Endothelial cell of umbilical vein (primary cell): Measurements from ENCODE around the gene PARN. TPM values are rescaled to one million over a fixed set of nuclear protein-coding genes. Genes with fewer than 3 reads are reported as not detected.

ENCODE experiments used
- BruUV-seq: library from RNA; stranded (reverse); fragments of 400-500 nt; replicated peaks from 2 replicates; lab custom pipeline; 2021; lab: Mats Ljungman, UMichigan
- CTCF ChIA-PET: fragments of 300-600, 350-600 bp; sonication (Branson Sonifier 250); formaldehyde crosslinking; loops from one replicate; lab custom pipeline; 2021; ENCODE audit warnings: antibody characterized with exemption, inconsistent platforms; lab: Charles Lee
- POLR2A ChIA-PET: fragments of 300-600, 350-600 bp; sonication (Branson Sonifier 250); formaldehyde crosslinking; loops from one replicate; lab custom pipeline; 2021; ENCODE audit warnings: antibody characterized with exemption, inconsistent platforms; lab: Charles Lee
- DNase-seq: peaks from one replicate; pipeline ENCODE4 v3.0.0-alpha.2; 2011; ENCODE audit warnings: low read depth, low spot score
- FAIRE-seq: peaks from 2 replicates; lab custom pipeline; 2011; peaks lifted over from hg19 to GRCh38; lab: Jason Lieb, UNC
- H2AFZ ChIP-seq: 2 replicates; pipeline ENCODE4 v1.6.0; 2012; ENCODE audit warnings: low read depth, low read length, control low read depth, inconsistent platforms
- H3K27ac ChIP-seq: 2 replicates; pipeline ENCODE4 v1.5.1; 2011; ENCODE audit warnings: low read depth, mild to moderate bottlenecking, control low read depth, low read length, moderate library complexity; ENCODE audit not compliant: insufficient read depth
- H3K27me3 ChIP-seq, 2 experiments: 2 replicates each; pipeline versions ENCODE4 v1.6.0 to v1.6.1; 2011; ENCODE audit warnings: low read length in 2 of 2, mixed read lengths in 1 of 2; ENCODE audit not compliant: control insufficient read depth in 2 of 2, insufficient read depth in 2 of 2
- H3K36me3 ChIP-seq, 2 experiments: 2 replicates in 1 of 2; 3 replicates in 1 of 2; pipeline ENCODE4 v1.5.1; 2011; ENCODE audit warnings: low read length in 2 of 2, mild to moderate bottlenecking in 1 of 2, moderate library complexity in 1 of 2; ENCODE audit not compliant: control insufficient read depth in 2 of 2, insufficient read depth in 2 of 2; ENCODE audit errors: extremely low read depth in 1 of 2
- H3K4me1 ChIP-seq: 3 replicates; pipeline ENCODE4 v1.5.1; 2011; ENCODE audit warnings: mild to moderate bottlenecking, low read length; ENCODE audit not compliant: control insufficient read depth, insufficient read depth; ENCODE audit errors: extremely low read depth
- H3K4me2 ChIP-seq: 2 replicates; pipeline ENCODE4 v1.6.1; 2011; ENCODE audit warnings: low read length, control low read depth, mixed read lengths; ENCODE audit not compliant: insufficient read depth
- H3K4me3 ChIP-seq, 3 experiments: fragments of 200-600 bp in 1 of 3; sonication (generic), shearing (Covaris generic) in 1 of 3; replicated peaks in 1 of 3; 2 replicates each; pipeline ENCODE4 v1.5.1; 2011 to 2016; ENCODE audit warnings: control low read depth in 3 of 3, low read length in 3 of 3, mild to moderate bottlenecking in 2 of 3, inconsistent platforms in 1 of 3, low read depth in 1 of 3, moderate library complexity in 1 of 3; ENCODE audit not compliant: insufficient read depth in 1 of 3
- H3K79me2 ChIP-seq: 2 replicates; pipeline ENCODE4 v1.6.0; 2012; ENCODE audit warnings: low read length, inconsistent platforms; ENCODE audit not compliant: control insufficient read depth, insufficient read depth
- H3K9ac ChIP-seq: replicated peaks from 2 replicates; pipeline ENCODE3; 2011; ENCODE audit warnings: low read length, control low read depth; ENCODE audit not compliant: insufficient read depth; ENCODE audit errors: extremely low read depth
- H3K9me1 ChIP-seq: replicated peaks from 3 replicates; pipeline ENCODE4 v1.6.0; 2011; ENCODE audit warnings: mild to moderate bottlenecking, low read length; ENCODE audit not compliant: control insufficient read depth, insufficient read depth; ENCODE audit errors: extremely low read depth
- H3K9me3 ChIP-seq: replicated peaks from 2 replicates; pipeline ENCODE4 v1.5.1; 2012; ENCODE audit warnings: low read length, inconsistent platforms; ENCODE audit not compliant: control insufficient read depth, insufficient read depth
- H4K20me1 ChIP-seq: replicated peaks from 2 replicates; pipeline ENCODE3; 2011; ENCODE audit warnings: mild to moderate bottlenecking, low read length; ENCODE audit not compliant: control insufficient read depth, insufficient read depth; ENCODE audit errors: extremely low read depth
- CTCF ChIP-seq, 2 donors: IDR thresholded peaks; 1 replicate in 1 of 2; 2 replicates in 1 of 2; pipeline ENCODE4 v1.5.1; 2011; ENCODE audit warnings: low read length in 2 of 2, mild to moderate bottlenecking in 2 of 2, moderate library complexity in 2 of 2, control low read depth in 1 of 2, inconsistent platforms in 1 of 2, low read depth in 1 of 2; ENCODE audit not compliant: insufficient read depth in 1 of 2; ENCODE audit errors: extremely low read depth in 1 of 2
- EZH2 ChIP-seq: IDR thresholded peaks from 2 replicates; pipeline ENCODE4 v1.6.1; 2012; ENCODE audit warnings: borderline replicate concordance, low read depth, mild to moderate bottlenecking, moderate library complexity, low read length, inconsistent platforms; ENCODE audit not compliant: severe bottlenecking
- FOS ChIP-seq: IDR thresholded peaks from 2 replicates; pipeline ENCODE4 v1.6.1; 2011; ENCODE audit warnings: mild to moderate bottlenecking, low read length, moderate library complexity, borderline replicate concordance; ENCODE audit not compliant: insufficient read depth
- GATA2 ChIP-seq: IDR thresholded peaks from 2 replicates; pipeline ENCODE4 v1.7.0; 2011; ENCODE audit warnings: low read depth, mild to moderate bottlenecking, moderate library complexity, mixed read lengths, low read length; ENCODE audit not compliant: insufficient read length, insufficient read depth
- JUN ChIP-seq: IDR thresholded peaks from 2 replicates; pipeline ENCODE4 v1.6.1; 2011; ENCODE audit warnings: borderline replicate concordance, low read depth; ENCODE audit not compliant: insufficient read length, insufficient read depth
- MYC ChIP-seq: IDR thresholded peaks from one replicate; pipeline ENCODE4 v1.6.1; 2011; ENCODE audit warnings: mild to moderate bottlenecking, low read depth, low read length
- POLR2A ChIP-seq: IDR thresholded peaks from 2 replicates; pipeline ENCODE4 v1.6.1; 2012; ENCODE audit warnings: low read depth, mild to moderate bottlenecking, control low read depth, low read length
- POLR2AphosphoS5 ChIP-seq: IDR thresholded peaks from 2 replicates; pipeline ENCODE4 v1.6.1; 2012; ENCODE audit warnings: low read depth, mild to moderate bottlenecking, control low read depth, low read length, moderate library complexity; ENCODE audit not compliant: insufficient read depth
- dilution Hi-C: fragments of 300-500 bp; cut with MboI; formaldehyde crosslinking; loops from one replicate; pipeline ENCODE4 v1.15.0; 2019; ENCODE audit warnings: low sequenced_read_pairs; ENCODE audit not compliant: extremely low pct_ligation_motif_present
- intact Hi-C: fragments of 100-400 bp; cut with micrococcal nuclease; formaldehyde crosslinking; loops from one replicate; pipeline ENCODE4 v1.10.0; 2022
- polyA plus RNA-seq, 4 experiments: library from polyadenylated mRNA; depleted of rRNA in 3 of 4; stranded (reverse) in 3 of 4; unstranded in 1 of 4; fragments of >200 nt; gene quantifications; 2 replicates each; pipeline versions ENCODE4 v1.2.1 to v1.2.3, GENCODE V29; 2011 to 2012; ENCODE audit warnings: missing spikeins in 1 of 4
- total RNA-seq: library from RNA; stranded (reverse); gene quantifications from 2 replicates; pipeline ENCODE4 v1.2.3, GENCODE V29; 2021

Gene PARN
- total and polyA plus RNA-seq, 2 donors (not counting 3 experiments of a cell fraction or from before 2014, with no cell fraction given): 16.9 to 24.6 TPM

- no peak for TF ChIP-seq GATA2
- ChIA-PET CTCF (no interaction called here), POLR2A (no interaction called here)
- Histone ChIP-seq H3K4me3 (no peak overlapping the region), H3K9ac (no peak overlapping the region), H3K4me2 (no peak overlapping the region), H3K36me3 (no peaks in the 10 kb centered on the region), H4K20me1 (no peaks in the 10 kb centered on the region), H3K9me3 (no peaks in the 10 kb centered on the region), H3K27me3 (no peaks in the 10 kb centered on the region), H3K9me1 (no peaks in the 10 kb centered on the region), H2AFZ (no peak overlapping the region), H3K27ac (no peak overlapping the region), H3K79me2 (no peaks in the 10 kb centered on the region), H3K4me1 (no peaks in the 10 kb centered on the region)
- dilution Hi-C loops (no loop called here), intact Hi-C loops (no loop called here)
- no TSS peak for BruUV-seq
- DNase-seq (no peak), FAIRE-seq (no peak)
Measured at GRCh38 chr16:14470788-14471187, 159.3 kb downstream of the PARN start.

- CTCF ChIA-PET: interaction anchor here (1.0 to 1.1 kb wide), 2 partner anchors 9 kb away, joined by 3 read pairs; no protein-coding TSS in a partner anchor
- peaks cover 7% of the 10 kb centered on the region for H3K4me1 ChIP-seq
- H3K9ac ChIP-seq: no peak overlapping the region
- POLR2A ChIA-PET: no interaction called here
- intact Hi-C loops: no loop called here
- no peak overlapping the region for H3K4me3 ChIP-seq
- TF ChIP-seq POLR2AphosphoS5 (no peak), CTCF (IDR thresholded peaks at IDR 0.05; ENCODE audit: extremely low read depth in 1 of 2, insufficient read depth in 1 of 2, low read depth in 1 of 2, low read length in 2 of 2) (no peak), JUN (no peak), MYC (no peak), FOS (no peak), POLR2A (no peak), EZH2 (no peak), GATA2 (no peak)
- FAIRE-seq (no peak), DNase-seq (no peak)
- dilution Hi-C loops: no loop called here
- H3K9me1 ChIP-seq: no peaks in the 10 kb centered on the region
- H3K27me3 ChIP-seq: no peaks in the 10 kb centered on the region
- no peak overlapping the region for H3K27ac ChIP-seq
- H2AFZ ChIP-seq: no peak overlapping the region
- no peak overlapping the region for H3K4me2 ChIP-seq
- H4K20me1 ChIP-seq: no peaks in the 10 kb centered on the region
- H3K79me2 ChIP-seq: no peaks in the 10 kb centered on the region
- BruUV-seq: no TSS peak
- H3K9me3 ChIP-seq: no peaks in the 10 kb centered on the region
- H3K36me3 ChIP-seq: no peaks in the 10 kb centered on the region
Measured at GRCh38 chr16:14465799-14466198, 164.3 kb downstream of the PARN start.
